Measurements from ENCODE around the gene TMEM119.
A peak's percentile ranks its signal among the peaks of the same experiment; 100 is the strongest.

Gene TMEM119

DNA sequence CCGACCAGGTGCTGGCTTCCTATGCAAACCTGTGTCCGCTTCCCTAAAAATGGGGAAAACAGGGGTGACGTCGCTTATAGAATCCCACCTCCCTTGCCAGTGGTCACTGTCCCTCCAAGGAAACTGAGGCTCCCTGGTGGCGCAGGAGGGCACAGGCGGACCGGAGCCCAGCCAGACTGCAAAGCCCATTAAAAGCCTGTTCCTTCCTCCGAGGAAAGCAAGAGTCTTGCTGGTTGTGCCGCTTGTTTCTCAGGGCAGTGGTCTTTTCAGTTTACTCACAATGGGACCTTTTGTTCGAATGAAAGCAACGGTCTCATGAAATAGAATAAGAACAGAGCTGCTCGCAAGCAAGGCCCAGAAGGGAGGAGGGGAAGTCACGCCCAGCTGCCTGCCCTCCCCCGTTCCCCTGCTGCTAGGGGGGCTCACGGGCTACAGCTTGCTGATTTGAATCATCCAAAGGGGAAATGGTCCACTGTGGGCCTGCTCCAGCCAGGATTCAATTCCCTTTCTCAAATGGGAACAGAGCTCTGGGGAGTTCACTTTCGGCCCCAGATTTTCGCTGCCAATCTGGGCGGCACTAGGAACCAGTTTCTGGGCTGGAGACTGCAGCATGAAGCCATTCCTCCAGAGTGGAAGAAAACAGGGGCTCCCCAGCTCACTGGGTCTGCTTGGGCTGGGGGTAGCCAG lies 40.4 kb upstream of the TMEM119 start:
- Histone ChIP-seq H2BK120ac (ENCODE audit: low read depth, low read length) (peak overlapping the region; percentile 89), H2BK15ac (ENCODE audit: low read length) (no peak overlapping the region), H2AK5ac (ENCODE audit: low read depth, low read length) (no peak overlapping the region), H3K36me3 (replicated peaks in 1 of 2; ENCODE audit: control insufficient read depth in 2 of 2, insufficient read depth in 2 of 2, low read length in 2 of 2) (peaks cover 0 to 24% of the 10 kb centered on the region in 2 donors), H4K8ac (ENCODE audit: low read depth, low read length) (no peak overlapping the region), H3K14ac (ENCODE audit: low read length) (no peak overlapping the region), H2AFZ (ENCODE audit: low read length) (peak overlapping the region; percentile 70), H3K4ac (ENCODE audit: low read length) (no peak overlapping the region), H3K9me3 (replicated peaks in 1 of 2; ENCODE audit: control insufficient read depth in 2 of 2, insufficient read depth in 1 of 2, low read depth in 1 of 2, low read length in 2 of 2) (no peaks in the 10 kb centered on the region), H3K4me2 (ENCODE audit: insufficient read depth, low read length, poor library complexity, severe bottlenecking) (peak overlapping the region; percentile 47), H4K91ac (ENCODE audit: low read depth, low read length, poor library complexity) (no peak overlapping the region), H3K18ac (ENCODE audit: low read length) (peak overlapping the region; percentile 92), H2BK12ac (ENCODE audit: low read length) (peak overlapping the region; percentile 61), H3K79me1 (ENCODE audit: low read depth, low read length) (no peaks in the 10 kb centered on the region), H3K9ac (ENCODE audit: low read depth, low read length, poor library complexity) (no peak overlapping the region), H2BK5ac (ENCODE audit: low read length) (peak overlapping the region; percentile 85), H3K4me3 (ENCODE audit: low read length in 2 of 2) (peak overlapping the region in 1 of 2 donors; percentile 9), H3K23ac (ENCODE audit: low read depth, low read length, poor library complexity) (no peak overlapping the region), H3K27me3 (ENCODE audit: control insufficient read depth in 3 of 3, insufficient read depth in 3 of 3, low read depth in 1 of 3, low read length in 3 of 3) (no peaks in the 10 kb centered on the region), H3K4me1 (ENCODE audit: control insufficient read depth in 2 of 2, insufficient read depth in 1 of 2, low read depth in 1 of 2, low read length in 2 of 2) (peaks cover 44 to 46% of the 10 kb centered on the region in 2 donors), H3K27ac (replicated peaks; ENCODE audit: low read length) (peak overlapping the region; percentile 97)
- DNase-seq (ENCODE audit: low spot score), result peak; percentile 88
- no CpG with 5 or more reads among the region's 18 CpGs for WGBS, 2 donors (ENCODE audit: extremely low coverage in 2 of 2, insufficient read length in 2 of 2, insufficient replicate concordance in 1 of 2)

DNA sequence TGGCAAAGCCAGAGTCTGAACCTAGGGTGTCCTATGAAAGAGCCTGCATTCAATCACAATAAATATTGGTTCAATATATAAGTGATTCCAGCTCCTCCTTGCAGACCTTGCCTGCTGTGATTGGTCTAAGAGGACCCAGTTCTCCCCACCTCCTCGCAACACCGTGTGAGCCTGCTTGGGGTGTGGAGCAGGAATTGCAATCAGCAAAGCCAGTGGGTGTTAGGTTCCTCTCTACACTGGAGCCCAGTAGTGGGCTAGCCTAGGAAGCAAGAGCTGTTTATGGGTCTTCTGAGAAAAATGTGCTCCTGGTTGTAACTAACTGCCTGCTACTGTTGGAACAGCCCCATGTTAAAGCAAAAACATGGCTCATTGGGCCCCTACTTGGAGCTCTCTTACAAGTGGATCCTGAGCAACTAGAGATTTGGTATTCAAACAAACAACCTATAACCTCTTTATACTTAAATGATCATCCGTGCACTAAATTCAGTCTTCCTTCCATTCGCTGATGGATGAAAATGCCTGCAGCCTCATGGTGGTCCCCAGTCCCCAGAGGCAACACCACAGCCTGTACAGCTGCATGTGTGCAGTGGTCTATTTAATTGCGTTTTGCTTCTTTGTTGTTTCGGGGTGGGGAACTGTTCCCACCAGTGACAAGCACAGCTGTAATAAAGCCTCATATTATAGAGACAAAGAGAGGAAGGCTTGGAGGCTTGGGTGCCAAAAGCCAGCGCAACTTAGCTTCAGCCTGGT lies 39.5 kb upstream of the TMEM119 start:
- Histone ChIP-seq H3K18ac (ENCODE audit: low read length) (peak overlapping the region; percentile 91), H2AK5ac (ENCODE audit: low read depth, low read length) (no peak overlapping the region), H3K79me1 (ENCODE audit: low read depth, low read length) (no peaks in the 10 kb centered on the region), H2BK12ac (ENCODE audit: low read length) (peak overlapping the region; percentile 89), H3K14ac (ENCODE audit: low read length) (no peak overlapping the region), H3K4me1 (ENCODE audit: control insufficient read depth in 2 of 2, insufficient read depth in 1 of 2, low read depth in 1 of 2, low read length in 2 of 2) (peaks cover 44 to 46% of the 10 kb centered on the region in 2 donors), H4K91ac (ENCODE audit: low read depth, low read length, poor library complexity) (no peak overlapping the region), H2BK15ac (ENCODE audit: low read length) (no peak overlapping the region), H3K36me3 (replicated peaks in 1 of 2; ENCODE audit: control insufficient read depth in 2 of 2, insufficient read depth in 2 of 2, low read length in 2 of 2) (peaks cover 0 to 15% of the 10 kb centered on the region in 2 donors), H3K9ac (ENCODE audit: low read depth, low read length, poor library complexity) (no peak overlapping the region), H3K4ac (ENCODE audit: low read length) (no peak overlapping the region), H2BK5ac (ENCODE audit: low read length) (peak overlapping the region; percentile 14), H3K27ac (replicated peaks; ENCODE audit: low read length) (peak overlapping the region; percentile 97), H3K23ac (ENCODE audit: low read depth, low read length, poor library complexity) (no peak overlapping the region), H2BK120ac (ENCODE audit: low read depth, low read length) (peak overlapping the region; percentile 33), H3K4me3 (ENCODE audit: low read length in 2 of 2) (no peak overlapping the region), H3K9me3 (replicated peaks in 1 of 2; ENCODE audit: control insufficient read depth in 2 of 2, insufficient read depth in 1 of 2, low read depth in 1 of 2, low read length in 2 of 2) (no peaks in the 10 kb centered on the region), H4K8ac (ENCODE audit: low read depth, low read length) (no peak overlapping the region), H3K4me2 (ENCODE audit: insufficient read depth, low read length, poor library complexity, severe bottlenecking) (no peak overlapping the region), H2AFZ (ENCODE audit: low read length) (no peak overlapping the region), H3K27me3 (ENCODE audit: control insufficient read depth in 3 of 3, insufficient read depth in 3 of 3, low read depth in 1 of 3, low read length in 3 of 3) (no peaks in the 10 kb centered on the region)
- WGBS, 2 donors (ENCODE audit: extremely low coverage in 2 of 2, insufficient read length in 2 of 2, insufficient replicate concordance in 1 of 2), result no CpG with 5 or more reads among the region's 7 CpGs
- DNase-seq (ENCODE audit: low spot score), result no peak

DNA sequence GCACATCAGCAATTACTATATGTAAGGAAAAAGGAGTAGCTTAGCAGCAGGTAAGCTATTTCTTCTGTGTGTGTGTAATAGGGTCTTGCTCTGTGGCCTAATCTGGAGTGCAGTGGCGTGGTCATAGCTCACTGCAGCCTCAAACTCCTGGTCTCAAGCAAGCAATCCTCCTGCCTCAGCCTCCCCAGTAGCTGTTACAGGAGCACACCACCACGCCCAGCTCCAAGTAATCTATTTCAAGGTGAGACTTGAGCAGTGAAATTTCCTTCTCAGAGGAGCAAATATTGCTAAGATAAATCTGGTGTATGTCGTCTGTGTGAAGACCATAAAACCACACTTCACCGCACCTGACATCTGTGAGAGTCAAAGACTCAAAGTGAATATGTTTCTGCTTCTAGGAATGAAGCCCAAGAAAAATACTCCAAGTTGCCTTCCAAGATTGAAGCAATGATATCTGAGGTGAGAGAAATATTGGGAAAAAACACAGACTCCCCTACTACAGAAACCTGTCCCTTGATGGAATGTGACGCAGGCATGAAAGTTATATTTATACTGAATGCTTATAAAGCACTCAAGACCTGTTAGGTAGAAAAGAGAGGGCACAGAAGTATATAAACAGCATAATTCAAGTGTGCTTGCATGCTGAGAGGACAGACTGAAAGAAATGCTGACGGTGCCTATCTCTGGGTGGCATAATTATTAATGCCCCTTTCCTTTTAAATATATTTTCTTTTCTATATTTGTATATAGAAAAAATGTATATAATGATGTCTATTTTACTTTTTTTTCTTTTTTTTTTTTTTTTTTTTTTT lies 38.3 kb upstream of the TMEM119 start:
- Histone ChIP-seq H3K27me3 (ENCODE audit: control insufficient read depth in 3 of 3, insufficient read depth in 3 of 3, low read depth in 1 of 3, low read length in 3 of 3) (no peaks in the 10 kb centered on the region), H2AFZ (ENCODE audit: low read length) (peak overlapping the region; percentile 15), H4K91ac (ENCODE audit: low read depth, low read length, poor library complexity) (no peak overlapping the region), H4K8ac (ENCODE audit: low read depth, low read length) (no peak overlapping the region), H3K27ac (replicated peaks; ENCODE audit: low read length) (no peak overlapping the region), H3K23ac (ENCODE audit: low read depth, low read length, poor library complexity) (no peak overlapping the region), H3K36me3 (replicated peaks in 1 of 2; ENCODE audit: control insufficient read depth in 2 of 2, insufficient read depth in 2 of 2, low read length in 2 of 2) (peaks cover 0 to 6% of the 10 kb centered on the region in 2 donors), H3K9ac (ENCODE audit: low read depth, low read length, poor library complexity) (no peak overlapping the region), H3K14ac (ENCODE audit: low read length) (no peak overlapping the region), H3K79me1 (ENCODE audit: low read depth, low read length) (no peaks in the 10 kb centered on the region), H3K18ac (ENCODE audit: low read length) (no peak overlapping the region), H3K4me2 (ENCODE audit: insufficient read depth, low read length, poor library complexity, severe bottlenecking) (no peak overlapping the region), H3K4ac (ENCODE audit: low read length) (no peak overlapping the region), H3K9me3 (replicated peaks in 1 of 2; ENCODE audit: control insufficient read depth in 2 of 2, insufficient read depth in 1 of 2, low read depth in 1 of 2, low read length in 2 of 2) (no peaks in the 10 kb centered on the region), H2BK5ac (ENCODE audit: low read length) (no peak overlapping the region), H2BK120ac (ENCODE audit: low read depth, low read length) (no peak overlapping the region), H2AK5ac (ENCODE audit: low read depth, low read length) (no peak overlapping the region), H2BK12ac (ENCODE audit: low read length) (no peak overlapping the region), H2BK15ac (ENCODE audit: low read length) (no peak overlapping the region), H3K4me3 (ENCODE audit: low read length in 2 of 2) (no peak overlapping the region), H3K4me1 (ENCODE audit: control insufficient read depth in 2 of 2, insufficient read depth in 1 of 2, low read depth in 1 of 2, low read length in 2 of 2) (peaks cover 44 to 46% of the 10 kb centered on the region in 2 donors)
- no CpG with 5 or more reads among the region's 6 CpGs for WGBS, 2 donors (ENCODE audit: extremely low coverage in 2 of 2, insufficient read length in 2 of 2, insufficient replicate concordance in 1 of 2)
- no peak for DNase-seq (ENCODE audit: low spot score)
